GM12872 (cell line): ENCODE measurements around the gene PTGER4.

Source experiments
- TF ChIP-seq, protein P1 (sequence below): IDR thresholded peaks from 3 replicates; pipeline ENCODE4 v1.5.1; 2011; ENCODE audit warnings: low read depth, mild to moderate bottlenecking, low read length, moderate library complexity; ENCODE audit not compliant: insufficient read depth

PTGER4 gene

DNA sequence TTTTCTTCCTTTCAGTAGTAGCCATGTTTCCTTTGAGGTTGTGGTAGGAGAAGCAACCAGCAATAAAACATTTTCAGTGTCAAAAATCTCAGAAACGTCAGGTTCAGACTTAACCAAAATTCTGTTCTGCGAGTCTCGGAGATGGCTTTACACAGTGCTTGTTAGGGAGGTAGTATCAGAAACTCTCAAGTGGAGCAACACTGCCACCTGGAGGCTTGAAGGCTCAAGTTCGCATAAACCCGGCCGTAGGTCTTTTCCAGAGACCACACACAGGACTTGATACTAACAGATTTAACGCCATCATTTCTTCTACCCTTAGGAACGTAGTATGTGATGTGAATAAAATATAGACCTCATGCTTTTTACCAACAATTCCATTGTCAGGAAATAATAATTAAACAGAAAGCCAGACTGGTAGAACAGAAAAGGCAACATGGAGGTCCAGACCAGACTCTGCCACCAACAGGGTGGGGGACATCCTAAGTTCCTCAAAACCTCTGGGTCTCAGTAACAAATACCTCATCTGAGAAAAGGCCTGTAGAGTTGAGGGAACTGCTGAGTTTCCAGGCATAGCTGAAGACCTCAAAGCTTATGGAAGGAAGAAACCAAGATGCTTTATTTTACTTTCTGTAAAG, 8.5 kb downstream of the PTGER4 start:
- TF ChIP-seq, protein P1, sequence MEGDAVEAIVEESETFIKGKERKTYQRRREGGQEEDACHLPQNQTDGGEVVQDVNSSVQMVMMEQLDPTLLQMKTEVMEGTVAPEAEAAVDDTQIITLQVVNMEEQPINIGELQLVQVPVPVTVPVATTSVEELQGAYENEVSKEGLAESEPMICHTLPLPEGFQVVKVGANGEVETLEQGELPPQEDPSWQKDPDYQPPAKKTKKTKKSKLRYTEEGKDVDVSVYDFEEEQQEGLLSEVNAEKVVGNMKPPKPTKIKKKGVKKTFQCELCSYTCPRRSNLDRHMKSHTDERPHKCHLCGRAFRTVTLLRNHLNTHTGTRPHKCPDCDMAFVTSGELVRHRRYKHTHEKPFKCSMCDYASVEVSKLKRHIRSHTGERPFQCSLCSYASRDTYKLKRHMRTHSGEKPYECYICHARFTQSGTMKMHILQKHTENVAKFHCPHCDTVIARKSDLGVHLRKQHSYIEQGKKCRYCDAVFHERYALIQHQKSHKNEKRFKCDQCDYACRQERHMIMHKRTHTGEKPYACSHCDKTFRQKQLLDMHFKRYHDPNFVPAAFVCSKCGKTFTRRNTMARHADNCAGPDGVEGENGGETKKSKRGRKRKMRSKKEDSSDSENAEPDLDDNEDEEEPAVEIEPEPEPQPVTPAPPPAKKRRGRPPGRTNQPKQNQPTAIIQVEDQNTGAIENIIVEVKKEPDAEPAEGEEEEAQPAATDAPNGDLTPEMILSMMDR: peak; percentile 78

DNA sequence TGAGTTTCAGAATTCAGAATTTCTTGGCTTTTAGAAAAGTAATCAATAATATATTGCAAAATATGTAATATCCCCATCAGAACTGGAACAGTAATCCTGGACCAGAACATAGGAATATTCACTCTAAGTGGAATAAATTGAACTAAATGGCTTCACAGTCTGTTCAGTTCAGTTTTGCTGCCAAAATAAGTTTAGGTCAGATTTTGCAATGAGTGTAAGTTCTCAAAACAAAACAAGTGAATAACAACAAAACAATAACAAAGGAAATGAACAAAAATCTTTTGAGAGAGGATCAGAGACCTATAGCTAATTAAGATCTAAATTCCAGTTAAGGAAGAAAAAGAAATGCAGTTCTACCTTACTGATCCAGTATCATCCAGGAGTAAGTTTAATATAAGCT, 9.3 kb downstream of the PTGER4 start:
- TF ChIP-seq, protein P1: no peak

DNA sequence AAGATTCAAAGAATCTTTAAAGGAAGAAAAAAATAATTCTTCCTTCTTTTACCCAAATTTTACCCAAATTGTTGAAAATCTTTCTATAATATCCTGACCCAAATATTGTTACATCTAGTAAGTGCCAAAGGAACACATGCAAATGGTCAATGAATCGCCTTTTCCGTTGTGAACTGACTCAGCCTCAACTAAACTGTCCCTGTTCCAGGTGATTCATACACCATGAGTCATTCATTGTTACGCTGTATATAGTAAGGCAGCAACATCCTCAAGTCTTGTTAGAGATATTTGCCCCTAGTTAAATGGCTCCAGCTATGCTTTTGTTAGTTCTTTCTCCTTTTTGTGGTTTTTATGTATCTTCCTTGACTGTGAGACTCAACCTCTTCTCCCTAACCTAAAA, 9.7 kb downstream of the PTGER4 start:
- TF ChIP-seq, protein P1: no peak

DNA sequence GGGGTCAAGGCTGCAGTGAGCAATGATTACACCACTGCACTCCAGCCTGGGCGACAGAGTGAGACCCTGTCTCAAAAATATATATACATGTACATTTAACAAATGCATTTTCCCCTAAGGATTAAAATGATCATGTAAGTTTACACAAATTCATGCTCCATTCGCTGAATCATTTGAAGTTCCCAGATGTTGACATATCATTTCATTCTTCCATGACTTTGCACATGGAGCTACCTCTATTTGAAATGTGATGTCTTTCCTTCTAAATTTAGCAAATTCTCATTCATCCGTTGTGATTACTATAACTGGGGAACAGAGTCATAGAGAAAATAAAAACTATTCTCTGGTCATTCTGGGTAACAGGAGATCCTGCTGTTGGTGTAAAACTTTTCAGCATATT, 10.6 kb downstream of the PTGER4 start:
- TF ChIP-seq, protein P1: no peak

DNA sequence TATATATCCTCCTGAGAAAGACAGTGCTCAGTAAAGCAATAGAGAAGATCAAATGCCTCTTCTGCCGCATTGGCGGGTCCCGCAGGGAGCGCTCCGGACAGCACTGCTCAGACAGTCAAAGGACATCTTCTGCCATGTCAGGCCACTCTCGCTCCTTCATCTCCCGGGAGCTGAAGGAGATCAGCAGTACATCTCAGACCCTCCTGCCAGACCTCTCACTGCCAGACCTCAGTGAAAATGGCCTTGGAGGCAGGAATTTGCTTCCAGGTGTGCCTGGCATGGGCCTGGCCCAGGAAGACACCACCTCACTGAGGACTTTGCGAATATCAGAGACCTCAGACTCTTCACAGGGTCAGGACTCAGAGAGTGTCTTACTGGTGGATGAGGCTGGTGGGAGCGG, 12.2 kb downstream of the PTGER4 start:
- TF ChIP-seq, protein P1: no peak

DNA sequence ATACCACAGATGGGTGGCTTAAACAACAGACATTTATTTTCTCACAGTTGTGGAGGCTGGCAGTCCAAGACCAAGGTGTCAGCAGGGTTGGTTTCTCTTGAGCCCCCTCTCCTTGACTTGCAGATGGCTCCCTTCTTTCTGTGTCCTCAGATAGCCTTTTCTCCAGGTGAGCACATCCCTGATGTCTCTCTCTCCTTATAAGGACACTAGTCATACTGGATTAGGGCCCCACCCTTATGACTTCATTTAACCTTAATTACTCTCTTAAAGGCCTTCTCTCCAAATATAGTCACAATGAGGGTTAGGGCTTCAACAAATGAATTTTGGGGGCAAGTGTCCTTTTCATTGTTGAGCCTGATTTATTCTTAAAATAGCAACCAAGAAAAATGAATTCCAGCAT, 14.7 kb downstream of the PTGER4 start:
- TF ChIP-seq, protein P1: no peak

DNA sequence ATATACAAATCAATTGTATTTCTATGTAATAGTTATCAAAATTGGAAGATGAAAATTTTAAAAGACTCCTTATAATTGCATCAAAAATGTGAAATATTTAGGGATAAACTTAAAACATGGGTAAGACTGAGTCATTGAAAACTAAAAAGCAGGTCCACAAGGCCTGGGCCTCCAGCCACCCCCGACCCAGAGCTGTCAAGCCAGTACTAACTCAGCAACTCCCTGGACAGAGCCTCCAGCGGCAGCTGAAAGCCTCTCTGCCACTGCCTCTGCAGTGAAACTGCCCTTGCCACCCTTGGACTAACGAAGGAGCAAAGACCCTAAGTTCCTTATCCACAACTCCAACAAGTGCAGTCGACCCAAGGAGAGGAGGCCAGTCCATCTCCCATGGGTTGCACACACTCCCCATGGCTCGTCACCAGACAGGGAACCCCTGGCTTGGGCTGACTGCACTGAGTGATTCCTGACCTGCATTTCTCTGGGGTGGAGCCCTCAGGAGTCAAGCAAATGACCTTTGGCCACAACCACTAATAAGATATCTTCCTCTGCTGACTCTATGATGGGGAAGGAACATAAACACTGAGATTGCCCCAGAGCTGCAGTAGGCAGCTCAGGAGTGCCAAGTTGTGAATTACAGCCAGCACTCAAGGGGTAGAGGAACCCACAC, 20.5 kb downstream of the PTGER4 start:
- TF ChIP-seq, protein P1: no peak
